Esophagus muscularis mucosa (tissue), 4 donors: ENCODE data around the gene P4HB. TPM values are rescaled to one million over a fixed set of nuclear protein-coding genes. Genes with fewer than 3 reads are reported as not detected.

Experiments used
- DNase-seq: peaks from one replicate; pipeline ENCODE4 v3.0.0-alpha.2; 2017; ENCODE audit errors: extremely low spot score
- H3K27ac ChIP-seq, 4 donors: fragments of 200-600 bp; sonication (generic); replicated peaks in 1 of 4; 1 replicate in 3 of 4; 2 replicates in 1 of 4; pipeline ENCODE4 v1.5.1; 2016 to 2019; ENCODE audit warnings: mild to moderate bottlenecking in 1 of 4
- H3K27me3 ChIP-seq, 4 donors: fragments of 200-600 bp; sonication (generic); one replicate each; pipeline versions ENCODE4 v1.5.1 to v1.6.0; 2016 to 2019
- H3K36me3 ChIP-seq, 4 donors: fragments of 200-600 bp; sonication (generic); one replicate each; pipeline ENCODE4 v1.5.1; 2016 to 2019
- H3K4me1 ChIP-seq, 4 donors: fragments of 200-600 bp; sonication (generic); one replicate each; pipeline ENCODE4 v1.5.1; 2016 to 2019
- H3K4me3 ChIP-seq, 4 donors: fragments of 200-600 bp; sonication (generic); 1 replicate in 2 of 4; 2 replicates in 2 of 4; pipeline ENCODE4 v1.5.1; 2016 to 2019; ENCODE audit warnings: mild to moderate bottlenecking in 4 of 4, moderate library complexity in 1 of 4
- H3K9me3 ChIP-seq, 4 donors: fragments of 200-600 bp; sonication (generic); 1 replicate in 3 of 4; 2 replicates in 1 of 4; pipeline ENCODE4 v1.5.1; 2016 to 2019
- CTCF ChIP-seq, 3 experiments: fragments of 200-600 bp in 2 of 3; fragments of 450-650 bp in 1 of 3; sonication (generic) in 2 of 3; IDR thresholded peaks; one replicate each; pipeline ENCODE4 v1.5.1; 2017 to 2019; ENCODE audit warnings: antibody characterized with exemption in 3 of 3, mild to moderate bottlenecking in 2 of 3, moderate library complexity in 1 of 3
- EP300 ChIP-seq: sonication (generic); formaldehyde crosslinking; IDR thresholded peaks from one replicate; pipeline ENCODE4 v1.6.1; 2017; ENCODE audit warnings: antibody characterized with exemption
- POLR2A ChIP-seq: fragments of 450-650 bp; IDR thresholded peaks from one replicate; pipeline ENCODE4 v1.6.1; 2017; ENCODE audit warnings: antibody characterized with exemption, moderate library complexity, mild to moderate bottlenecking, low read depth
- POLR2AphosphoS5 ChIP-seq, 2 donors: sonication (generic); formaldehyde crosslinking; IDR thresholded peaks; one replicate each; pipeline ENCODE4 v1.6.1; 2017; ENCODE audit warnings: antibody characterized with exemption in 2 of 2
- WGBS: methylation state at CpG from one replicate; pipeline ENCODE4 v1.1.5; 2018; 5-methylcytosine and 5-hydroxymethylcytosine counted together
- intact Hi-C: fragments of 100-400 bp; cut with DNase I; formaldehyde crosslinking; loops from one replicate; pipeline ENCODE4 v1.15.1; 2023
- total RNA-seq, 4 donors: library from RNA; depleted of rRNA; stranded (reverse); fragments of >200 nt; gene quantifications; one replicate each; pipeline versions ENCODE4 v1.1.0 to v1.2.1, GENCODE V29; 2016

Gene P4HB
- total RNA-seq, 4 donors from 2014 or later, result 269 to 334 (median 313) TPM

GRCh38 chr17:81868674-81869220, 8.4 kb upstream of the P4HB start:
- intact Hi-C loops, result no loop called here
- peaks cover 51 to 78% (median 64%) of the 10 kb centered on the region in 4 donors for H3K4me1 ChIP-seq
- no peaks in the 10 kb centered on the region for H3K9me3 ChIP-seq
- H3K27ac ChIP-seq, result peak overlapping the region; percentile 97 to 99 (median 99)
- peaks cover 17 to 45% (median 34%) of the 10 kb centered on the region in 4 donors for H3K36me3 ChIP-seq
- peak overlapping the region in 3 of 4 donors; percentile 35 to 99 (median 91) for H3K4me3 ChIP-seq
- 86% methylated on average over 11 of the region's 30 CpGs for WGBS
- DNase-seq, result no peak
- no peak for TF ChIP-seq POLR2A
- TF ChIP-seq CTCF (IDR thresholded peaks at IDR 0.05), result no peak
- TF ChIP-seq POLR2AphosphoS5 (IDR thresholded peaks at IDR 0.05), result peak in 1 of 2 donors; percentile 57
- no peaks in the 10 kb centered on the region for H3K27me3 ChIP-seq

- peaks cover 17 to 51% (median 34%) of the 10 kb centered on the region in 4 donors for H3K36me3 ChIP-seq
- H3K9me3 ChIP-seq, result no peaks in the 10 kb centered on the region
- intact Hi-C loops, result no loop called here
- no peak for DNase-seq
- peak overlapping the region; percentile 97 to 99 (median 99) for H3K27ac ChIP-seq
- peaks cover 53 to 79% (median 64%) of the 10 kb centered on the region in 4 donors for H3K4me1 ChIP-seq
- 74% methylated on average over 6 of the region's 28 CpGs for WGBS
- TF ChIP-seq POLR2A (no peak), EP300 (no peak), POLR2AphosphoS5 (IDR thresholded peaks at IDR 0.05) (no peak), CTCF (IDR thresholded peaks at IDR 0.05) (no peak)
- H3K4me3 ChIP-seq, result no peak overlapping the region
- no peaks in the 10 kb centered on the region for H3K27me3 ChIP-seq
These were observed 7.8 kb upstream of the P4HB start for GRCh38 chr17:81867991-81868673.

GRCh38 chr17:81867170-81867990, 7.0 kb upstream of the P4HB start:
- peaks cover 17 to 51% (median 34%) of the 10 kb centered on the region in 4 donors for H3K36me3 ChIP-seq
- H3K9me3 ChIP-seq, result no peaks in the 10 kb centered on the region
- no peak for DNase-seq
- peak overlapping the region; percentile 97 to 99 (median 99) for H3K27ac ChIP-seq
- 70% methylated on average over 9 of the region's 23 CpGs for WGBS
- H3K27me3 ChIP-seq, result no peaks in the 10 kb centered on the region
- no peak for TF ChIP-seq EP300
- no peak overlapping the region for H3K4me3 ChIP-seq
- H3K4me1 ChIP-seq, result peaks cover 54 to 79% (median 65%) of the 10 kb centered on the region in 4 donors
- intact Hi-C loops, result no loop called here

- peaks cover 57 to 79% (median 66%) of the 10 kb centered on the region in 4 donors for H3K4me1 ChIP-seq
- intact Hi-C loops, result no loop called here
- peak overlapping the region; percentile 97 to 99 (median 99) for H3K27ac ChIP-seq
- TF ChIP-seq POLR2A (no peak), EP300 (no peak), POLR2AphosphoS5 (IDR thresholded peaks at IDR 0.05) (peak in 1 of 2 donors; percentile 5), CTCF (IDR thresholded peaks at IDR 0.05) (no peak)
- no peak for DNase-seq
- no peak overlapping the region for H3K4me3 ChIP-seq
- no peaks in the 10 kb centered on the region for H3K27me3 ChIP-seq
- H3K36me3 ChIP-seq, result peaks cover 17 to 51% (median 34%) of the 10 kb centered on the region in 4 donors
- WGBS, result 65% methylated on average over 12 of the region's 18 CpGs
- no peaks in the 10 kb centered on the region for H3K9me3 ChIP-seq
These were observed 6.3 kb upstream of the P4HB start for GRCh38 chr17:81866440-81867169.
